HFFc6 (cell line): ENCODE results near the gene SVIP. TPM values are rescaled to one million over a fixed set of nuclear protein-coding genes. Genes with fewer than 3 reads are reported as not detected.

ENCODE experiments used
- DNase-seq: peaks from one replicate; pipeline ENCODE4 v3.0.0-alpha.2; 2018
- H3K27ac Mint-ChIP-seq: 2 replicates; pipeline ENCODE4 v1.8.0; 2020; ENCODE audit warnings: mild to moderate bottlenecking, mixed read lengths
- H3K27me3 Mint-ChIP-seq: 2 replicates; pipeline ENCODE4 v1.8.0; 2021; ENCODE audit warnings: mild to moderate bottlenecking, moderate library complexity, mixed read lengths; ENCODE audit not compliant: insufficient read depth
- H3K36me3 Mint-ChIP-seq: 2 replicates; pipeline ENCODE4 v1.8.0; 2021; ENCODE audit warnings: low read depth, mixed read lengths
- H3K4me1 Mint-ChIP-seq: 2 replicates; pipeline ENCODE4 v1.8.0; 2020; ENCODE audit warnings: low read depth, mixed read lengths
- H3K4me3 Mint-ChIP-seq: 2 replicates; pipeline ENCODE4 v1.8.0; 2020; ENCODE audit warnings: mild to moderate bottlenecking, moderate library complexity, mixed read lengths
- H3K9me3 Mint-ChIP-seq: 2 replicates; pipeline ENCODE4 v1.8.0; 2020; ENCODE audit warnings: mild to moderate bottlenecking, mixed read lengths
- total RNA-seq, 6 experiments: library from RNA; stranded (reverse); fragmentation: NEBNext Ultra II Directional; extraction: Animal tissue kit (Norgen Biotek cat#: 25700); gene quantifications; 2 replicates in 1 of 6; 3 replicates in 5 of 6; pipeline ENCODE4 v1.2.3, GENCODE V29; 2021
- TF ChIP-seq, protein P1 (sequence below): fragments of 200-600 bp; sonication (generic); IDR thresholded peaks from 2 replicates; pipeline ENCODE4 v1.5.0; 2021; ENCODE audit warnings: antibody characterized with exemption, mild to moderate bottlenecking

The SVIP gene
- total RNA-seq, 6 experiments from 2014 or later = 9.9 to 25.9 (median 20.9) TPM

DNA sequence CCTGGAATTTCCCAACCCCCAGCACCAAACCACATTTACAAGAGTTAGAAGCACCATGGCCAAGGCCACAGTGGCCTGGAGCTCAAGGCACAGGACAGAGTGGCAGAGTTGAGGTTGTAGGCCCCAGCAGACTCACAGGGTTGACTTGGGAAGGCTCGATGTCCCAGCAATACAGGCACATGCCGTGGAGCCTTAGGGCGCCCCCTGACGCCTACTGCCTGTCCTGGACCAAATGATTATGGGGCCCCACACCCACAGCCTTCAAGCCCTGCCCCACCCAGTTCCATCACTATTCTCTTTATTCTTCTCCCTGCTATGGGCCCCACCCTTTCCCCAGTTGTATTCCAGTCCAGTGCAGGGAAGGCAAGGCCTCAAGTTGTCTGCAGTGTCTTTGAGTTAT, 30.6 kb upstream of the SVIP start, which contains the start of gene CCDC179:
CCDC179 (minus strand) TSS at position 234 of the 400 bp plus-strand sequence; CDS start at position 181, 53 bp downstream.
- DNase-seq = no peak
- H3K27me3 Mint-ChIP-seq = peaks cover 3% of the 10 kb centered on the region
- no peaks in the 10 kb centered on the region for H3K4me1 Mint-ChIP-seq
- no peak within 1 kb of the TSS for H3K4me3 Mint-ChIP-seq
- 0 out of 2 replicates have a peak, but pooled peaks cover 4% of the 10 kb centered on the region for H3K9me3 Mint-ChIP-seq
- no peak within 1 kb of the TSS for H3K27ac Mint-ChIP-seq
- H3K36me3 Mint-ChIP-seq = no peaks in the 10 kb centered on the region
- TF ChIP-seq, protein P1, sequence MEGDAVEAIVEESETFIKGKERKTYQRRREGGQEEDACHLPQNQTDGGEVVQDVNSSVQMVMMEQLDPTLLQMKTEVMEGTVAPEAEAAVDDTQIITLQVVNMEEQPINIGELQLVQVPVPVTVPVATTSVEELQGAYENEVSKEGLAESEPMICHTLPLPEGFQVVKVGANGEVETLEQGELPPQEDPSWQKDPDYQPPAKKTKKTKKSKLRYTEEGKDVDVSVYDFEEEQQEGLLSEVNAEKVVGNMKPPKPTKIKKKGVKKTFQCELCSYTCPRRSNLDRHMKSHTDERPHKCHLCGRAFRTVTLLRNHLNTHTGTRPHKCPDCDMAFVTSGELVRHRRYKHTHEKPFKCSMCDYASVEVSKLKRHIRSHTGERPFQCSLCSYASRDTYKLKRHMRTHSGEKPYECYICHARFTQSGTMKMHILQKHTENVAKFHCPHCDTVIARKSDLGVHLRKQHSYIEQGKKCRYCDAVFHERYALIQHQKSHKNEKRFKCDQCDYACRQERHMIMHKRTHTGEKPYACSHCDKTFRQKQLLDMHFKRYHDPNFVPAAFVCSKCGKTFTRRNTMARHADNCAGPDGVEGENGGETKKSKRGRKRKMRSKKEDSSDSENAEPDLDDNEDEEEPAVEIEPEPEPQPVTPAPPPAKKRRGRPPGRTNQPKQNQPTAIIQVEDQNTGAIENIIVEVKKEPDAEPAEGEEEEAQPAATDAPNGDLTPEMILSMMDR = no peak

DNA sequence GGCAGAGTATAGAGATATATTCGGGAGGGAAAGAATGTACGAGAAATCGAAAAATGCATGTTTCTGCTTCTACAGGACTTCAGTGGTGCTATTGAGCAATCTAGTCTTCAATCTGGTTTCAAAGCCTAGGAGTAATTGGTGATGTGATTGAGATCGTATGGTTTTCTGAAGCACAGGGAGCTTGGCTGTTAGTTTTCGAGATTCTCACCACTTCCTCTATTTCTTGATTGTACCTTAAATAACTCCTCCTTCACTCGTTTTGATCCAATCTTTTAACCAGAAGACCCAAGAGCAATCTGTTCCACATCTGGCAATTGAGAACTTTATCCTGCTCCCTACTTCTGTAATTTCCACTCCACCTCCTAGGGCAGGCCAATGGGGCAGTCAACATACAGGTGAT, 30.2 kb upstream of the SVIP start:
- H3K27ac Mint-ChIP-seq = no peak overlapping the region
- no peak for DNase-seq
- H3K9me3 Mint-ChIP-seq = 0 out of 2 replicates have a peak, but pooled peaks cover 4% of the 10 kb centered on the region
- H3K4me1 Mint-ChIP-seq = no peaks in the 10 kb centered on the region
- no peaks in the 10 kb centered on the region for H3K36me3 Mint-ChIP-seq
- TF ChIP-seq, protein P1 = no peak
- H3K27me3 Mint-ChIP-seq = peaks cover 3% of the 10 kb centered on the region
- H3K4me3 Mint-ChIP-seq = no peak overlapping the region

DNA sequence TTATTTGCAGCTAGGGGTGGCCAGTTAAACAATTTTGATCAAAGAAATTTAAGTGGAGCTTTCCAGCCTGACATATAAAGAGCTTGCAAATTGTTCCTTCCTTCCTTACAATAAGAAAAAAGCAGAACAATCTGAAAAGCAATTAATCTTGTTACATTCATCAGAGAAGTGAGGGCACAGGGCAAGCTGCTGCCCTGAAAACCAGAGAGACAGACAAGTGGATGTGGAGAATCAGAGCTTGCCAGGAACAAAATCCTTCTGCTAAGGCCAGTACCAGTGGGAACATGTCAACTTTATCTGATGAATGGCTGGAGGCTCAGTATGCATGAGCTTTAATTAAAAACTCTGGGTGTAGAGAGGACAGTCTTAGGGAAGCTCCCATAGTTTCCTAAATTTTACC, 21.9 kb upstream of the SVIP start:
- no peak for DNase-seq
- H3K27me3 Mint-ChIP-seq = no peaks in the 10 kb centered on the region
- no peak overlapping the region for H3K4me3 Mint-ChIP-seq
- H3K9me3 Mint-ChIP-seq = no peaks in the 10 kb centered on the region; the same call in 1 of the 2 replicates
- no peaks in the 10 kb centered on the region for H3K36me3 Mint-ChIP-seq
- H3K27ac Mint-ChIP-seq = no peak overlapping the region
- TF ChIP-seq, protein P1 = no peak
- no peaks in the 10 kb centered on the region for H3K4me1 Mint-ChIP-seq

DNA sequence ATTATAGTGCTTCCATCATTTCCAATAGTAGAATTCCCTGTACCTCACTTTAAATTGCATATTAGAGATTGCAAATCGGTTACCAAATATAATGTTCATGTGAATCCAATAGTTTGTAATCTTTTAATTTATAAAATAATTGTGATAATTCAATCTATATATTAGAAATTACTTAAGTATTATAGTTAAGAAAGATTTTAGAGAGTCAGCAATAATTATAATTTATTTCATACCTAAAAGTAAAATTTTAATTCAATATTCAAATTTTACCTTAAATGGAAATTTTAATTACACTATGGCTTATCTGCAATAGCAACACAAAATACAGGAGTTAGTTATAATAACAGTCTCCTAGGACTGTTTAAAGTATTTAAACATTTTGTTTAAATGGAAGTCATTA, 17.1 kb upstream of the SVIP start:
- DNase-seq = no peak
- no peak overlapping the region for H3K27ac Mint-ChIP-seq
- H3K9me3 Mint-ChIP-seq = no peaks in the 10 kb centered on the region
- peaks cover 1% of the 10 kb centered on the region; the same call in 1 of the 2 replicates for H3K27me3 Mint-ChIP-seq
- H3K36me3 Mint-ChIP-seq = no peaks in the 10 kb centered on the region
- H3K4me1 Mint-ChIP-seq = no peaks in the 10 kb centered on the region
- TF ChIP-seq, protein P1 = no peak
- H3K4me3 Mint-ChIP-seq = no peak overlapping the region

DNA sequence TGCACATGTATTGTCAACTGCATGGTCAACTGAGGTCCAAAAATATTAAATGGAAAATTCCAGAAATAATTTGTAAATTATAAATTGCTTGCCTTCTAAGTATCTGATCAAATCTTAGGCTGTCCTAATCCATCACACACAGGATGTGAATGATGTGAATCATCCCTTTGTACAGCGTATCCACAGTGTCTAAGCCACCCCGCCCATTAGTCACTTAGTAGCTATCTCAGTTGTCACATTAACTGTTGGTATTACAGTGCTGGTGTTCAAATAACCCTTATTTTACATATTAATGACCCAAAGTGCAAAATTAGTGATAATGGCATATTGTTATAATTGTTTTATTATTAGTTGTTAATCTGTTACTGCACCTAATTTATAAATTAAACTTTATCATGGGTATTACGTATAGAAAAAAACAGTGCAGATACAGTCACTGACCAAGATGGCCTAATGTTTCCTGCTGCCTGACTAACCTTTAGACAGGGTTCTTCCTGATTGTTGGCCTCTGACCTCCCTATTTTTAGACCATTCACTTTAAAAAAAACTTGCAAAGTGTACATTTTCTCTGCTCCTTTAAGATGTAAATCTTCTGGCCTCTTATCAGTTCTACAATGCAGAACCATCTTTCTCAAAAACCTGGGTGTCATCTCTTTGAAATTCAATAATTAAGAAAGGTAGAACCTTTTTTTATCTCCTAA, 2.9 kb upstream of the SVIP start:
- Mint-ChIP-seq H3K4me1 (peaks cover 9% of the 10 kb centered on the region), H3K27ac (no peak overlapping the region), H3K36me3 (no peaks in the 10 kb centered on the region), H3K27me3 (no peaks in the 10 kb centered on the region; the same call in 1 of the 2 replicates), H3K9me3 (no peaks in the 10 kb centered on the region), H3K4me3 (no peak overlapping the region)
- TF ChIP-seq, protein P1 = no peak
- DNase-seq = no peak
